G401 (cell line): ENCODE data around the gene ARHGEF6. TPM values are rescaled to one million over a fixed set of nuclear protein-coding genes. Genes with fewer than 3 reads are reported as not detected.

ENCODE experiments used
- DNase-seq: peaks from one replicate; pipeline ENCODE4 v3.0.0-alpha.2; 2015; ENCODE audit warnings: low spot score
- in situ Hi-C: cut with HindIII; loops from 2 replicates; pipeline ENCODE4 v1.10.0; 2016; ENCODE audit warnings: low sequenced_read_pairs, mixed read lengths
- total RNA-seq: library from RNA; depleted of rRNA; stranded (reverse); fragments of >200 nt; shearing (Covaris generic); gene quantifications from 2 replicates; pipeline ENCODE4 v1.2.3, GENCODE V29; 2014; rRNA removed

ARHGEF6 gene
- total RNA-seq, 1 experiment from 2014 or later, result 0.10 TPM

DNA sequence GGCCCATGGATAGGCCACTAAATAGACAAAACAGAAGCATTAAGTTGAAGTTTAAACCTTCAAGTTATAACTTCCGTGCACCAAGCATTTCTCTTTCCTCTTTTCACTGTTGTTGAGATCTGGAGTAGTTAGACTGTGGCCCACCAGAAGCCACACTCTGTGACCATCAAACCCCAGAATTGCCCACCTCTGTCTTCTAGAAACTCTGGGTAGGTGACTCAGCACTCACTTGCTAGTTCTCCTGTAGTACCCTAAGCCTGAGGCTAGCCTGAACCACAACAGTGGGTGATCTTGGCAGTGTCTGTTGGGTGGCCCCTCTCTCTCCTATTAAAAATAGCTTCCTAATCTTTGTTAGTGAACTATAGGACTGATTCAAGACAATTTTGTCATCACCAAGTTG lies 157.3 kb downstream of the ARHGEF6 start:
- DNase-seq, result no peak
- in situ Hi-C loops, result no loop called here

DNA sequence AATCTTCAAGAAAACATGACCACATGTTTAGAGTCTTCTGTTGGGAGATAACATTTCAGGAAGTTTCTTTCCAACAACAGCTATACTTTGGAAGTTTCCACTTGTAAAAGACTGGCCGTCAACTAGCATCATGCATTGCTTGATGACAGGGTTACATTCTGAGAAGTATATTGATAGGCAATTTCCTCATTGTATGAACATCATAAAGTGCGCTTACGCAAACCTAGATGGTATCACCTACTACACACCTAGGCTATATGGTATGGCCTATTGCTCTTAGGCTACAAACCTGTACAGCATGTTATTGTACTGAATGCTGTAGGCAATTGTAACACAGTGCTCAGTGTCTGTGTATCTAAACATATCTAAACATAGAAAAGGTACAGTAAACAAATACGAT lies 158.2 kb downstream of the ARHGEF6 start:
- in situ Hi-C loops, result no loop called here
- DNase-seq, result no peak

DNA sequence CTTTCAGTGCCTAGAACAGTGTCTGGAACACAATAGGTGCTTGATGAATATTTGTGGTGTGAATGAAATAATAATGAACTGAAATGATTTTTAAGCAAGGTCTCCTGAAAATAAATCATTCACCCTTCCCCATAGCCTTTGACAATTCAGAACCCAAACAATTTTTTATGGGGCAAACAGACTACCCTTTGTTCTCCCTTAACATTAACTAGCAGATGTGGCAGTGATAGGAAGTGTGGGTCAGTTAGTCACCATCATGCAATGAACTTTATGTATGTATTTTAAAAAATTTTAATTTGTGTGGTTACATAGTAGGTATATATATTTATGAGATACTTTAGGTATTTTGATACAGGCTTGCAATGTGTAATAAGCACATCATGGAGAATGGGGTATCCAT lies 160.0 kb downstream of the ARHGEF6 start:
- in situ Hi-C loops, result no loop called here
- no peak for DNase-seq

DNA sequence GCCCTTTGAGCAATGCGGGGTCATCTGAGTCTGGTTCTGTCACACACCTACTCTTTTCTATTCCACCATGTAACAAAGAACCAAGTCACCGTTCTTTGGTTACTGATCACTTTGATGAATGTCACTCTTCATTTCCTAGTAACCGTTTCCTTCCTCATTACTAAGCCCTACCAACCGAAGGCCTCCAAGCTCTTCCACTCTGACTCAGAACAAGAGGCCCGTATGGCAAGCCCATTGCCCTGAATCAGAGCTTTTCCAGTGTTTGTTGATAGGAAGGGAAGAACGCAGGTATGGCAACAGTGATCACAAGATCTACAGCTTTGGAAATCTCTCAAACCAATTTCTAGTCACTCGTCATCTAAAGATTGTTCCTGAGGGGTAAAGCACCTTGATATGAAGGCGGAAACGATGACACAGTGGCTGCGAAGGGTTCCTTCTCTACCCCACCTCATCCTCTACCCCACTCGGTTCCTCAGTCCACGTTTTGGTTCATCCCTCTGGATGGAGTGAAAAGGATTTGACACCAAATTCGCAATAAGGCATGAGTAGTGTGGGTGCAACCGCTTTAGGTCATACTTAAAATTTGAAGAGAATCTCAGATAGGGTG lies 160.7 kb downstream of the ARHGEF6 start:
- in situ Hi-C loops, result no loop called here

DNA sequence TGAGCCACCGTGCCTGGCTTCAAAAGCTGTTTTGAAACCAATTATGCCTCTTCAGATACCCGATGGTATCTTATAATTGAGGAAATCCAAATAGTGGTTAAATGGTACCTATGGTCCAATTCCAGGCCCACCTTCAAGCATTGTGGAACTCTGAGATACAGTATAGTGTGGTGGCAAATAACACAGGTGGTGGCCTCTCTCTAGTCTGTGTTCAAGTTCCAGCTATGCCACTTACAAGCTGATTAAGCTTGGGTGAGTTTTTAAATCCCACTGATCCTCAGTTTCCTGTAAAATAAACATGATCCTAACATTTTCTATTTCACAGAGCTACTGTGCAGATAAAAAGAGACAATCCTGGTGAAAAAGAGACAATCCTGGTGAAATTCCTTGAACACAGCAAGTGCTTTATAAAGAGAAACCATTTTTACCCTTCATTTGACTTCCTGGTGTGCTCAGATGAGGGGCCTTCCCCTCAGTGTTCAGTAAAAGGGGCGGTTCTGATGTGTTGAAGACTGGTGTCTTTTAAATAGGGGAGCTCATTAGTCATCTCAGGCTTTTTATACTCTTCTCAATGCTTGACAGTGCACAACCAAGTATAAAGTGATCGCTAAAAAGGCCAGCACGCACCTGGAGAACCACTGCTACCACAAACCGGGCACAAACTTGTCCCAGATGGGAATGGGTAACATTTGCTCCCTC lies 163.6 kb downstream of the ARHGEF6 start:
- in situ Hi-C loops, result no loop called here
- no peak for DNase-seq

More for the DNA sequence above, 160.7 kb downstream of the ARHGEF6 start:
- no peak for DNase-seq

Other genes starting within 250 kb of the ARHGEF6 start
- not detected in 2 replicates for gene VGLL1, start 248.7 kb downstream of the ARHGEF6 start, total RNA-seq
- not detected in 2 replicates for gene CD40LG, start 132.8 kb downstream of the ARHGEF6 start, total RNA-seq
- 433 and 563 TPM in 2 replicates for gene RBMX, start 99.8 kb upstream of the ARHGEF6 start, total RNA-seq